GM13977 (cell line): ENCODE results near the gene LRRC42.

Source experiments
- DNase-seq: peaks from one replicate; pipeline ENCODE4 v3.0.0; 2012; ENCODE audit warnings: low spot score
- CTCF ChIP-seq: IDR thresholded peaks from 2 replicates; pipeline ENCODE4 v1.5.1; 2012; ENCODE audit warnings: mild to moderate bottlenecking, control low read depth; ENCODE audit not compliant: insufficient read depth; ENCODE audit errors: extremely low read depth, missing control alignments
- in situ Hi-C: fragments of 300-500 bp; cut with MboI; formaldehyde crosslinking; loops from one replicate; pipeline ENCODE4 v1.12.0; 2022; ENCODE audit warnings: low sequenced_read_pairs, low pct_unique_long_range_greater_than_20kb, mixed read lengths, inconsistent platforms; ENCODE audit not compliant: unreplicated experiment

LRRC42 gene

DNA sequence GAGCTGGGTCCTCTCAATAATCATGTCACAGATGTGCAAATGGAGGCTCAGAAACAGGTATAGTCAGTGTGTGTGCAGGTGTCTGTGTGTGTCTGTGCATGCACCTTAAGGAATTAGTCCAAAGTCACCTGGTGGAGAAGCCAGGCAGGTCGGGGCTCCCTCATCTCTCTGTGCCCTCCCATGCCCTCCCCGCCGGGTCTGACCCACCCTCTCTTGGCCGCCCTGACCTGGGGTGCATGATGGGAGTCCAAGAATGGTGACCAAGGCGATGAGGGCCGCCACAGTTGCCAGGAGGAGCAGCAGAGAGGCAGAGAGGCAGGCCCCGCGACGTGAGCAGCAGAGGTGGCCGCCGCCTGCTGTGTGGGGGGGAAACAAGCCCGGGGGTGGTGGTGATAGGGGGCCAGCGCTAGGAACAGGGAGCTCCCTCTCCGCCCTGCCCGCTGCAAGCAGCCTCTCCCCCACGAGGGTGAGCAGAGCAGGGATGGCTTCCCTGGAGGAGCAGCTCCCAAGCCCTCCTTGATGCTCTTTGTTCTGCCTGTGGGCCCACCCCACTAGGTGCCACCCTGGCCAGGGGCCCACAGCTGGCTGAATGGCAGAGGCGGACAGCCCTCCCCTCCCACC is 68.0 kb downstream of the LRRC42 start:
- TF ChIP-seq CTCF: no peak
- in situ Hi-C loops: no loop called here
- no peak for DNase-seq

DNA sequence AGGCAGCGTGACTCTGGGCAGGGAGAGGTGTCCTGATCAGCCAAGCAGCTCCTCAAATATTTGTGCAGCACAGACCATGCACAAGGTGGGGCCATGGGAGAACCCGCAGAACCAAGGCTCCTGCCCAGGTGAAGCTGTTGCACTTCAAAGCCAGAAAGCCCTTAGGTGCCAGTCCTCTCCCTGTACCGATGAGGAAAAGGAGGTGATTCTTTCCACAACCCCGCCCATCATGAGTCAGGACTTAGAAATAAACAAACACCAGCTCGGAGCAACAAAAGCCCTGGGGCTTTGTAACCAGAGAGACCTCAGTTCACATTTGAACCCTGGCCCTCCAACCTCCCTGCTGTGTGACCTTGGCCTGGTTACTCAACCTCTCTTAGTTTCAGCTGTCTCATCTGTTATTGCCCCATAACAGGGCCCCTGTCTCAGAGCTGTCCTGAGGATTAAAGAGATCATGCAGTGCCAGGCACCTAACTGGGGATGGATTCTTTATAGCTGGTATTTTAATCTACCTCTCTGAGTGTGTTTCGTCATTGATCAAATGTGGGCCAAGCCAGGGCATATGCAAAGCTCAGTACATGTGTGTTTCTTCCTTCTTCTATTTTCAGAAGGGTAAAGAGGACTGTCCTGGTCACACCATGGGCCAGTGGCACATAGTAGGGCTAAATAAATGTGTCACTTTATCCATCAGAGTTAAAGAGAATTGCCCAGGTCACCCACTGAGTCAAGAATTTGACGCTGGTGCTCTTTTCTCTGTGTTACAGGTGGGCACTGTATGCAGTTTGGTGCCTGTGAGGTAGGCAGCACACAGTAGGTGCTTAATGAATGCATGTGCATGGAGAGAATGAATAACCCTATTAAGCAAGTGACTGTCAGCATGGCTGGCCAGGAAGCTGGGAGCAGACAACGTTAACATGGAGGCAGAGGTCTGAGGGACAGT is 70.5 kb downstream of the LRRC42 start:
- in situ Hi-C loops: no loop called here
- DNase-seq: no peak
- TF ChIP-seq CTCF: no peak
